AG08396 (cell line): ENCODE data around the gene AHI1.
"Not testable (repeated sequence)": the region's sequence is repeated elsewhere in the genome, so short reads cannot be mapped to it uniquely, and the experiment has no call there.

ENCODE experiments used
- DNase-seq: peaks from one replicate; pipeline ENCODE4 v3.0.0; 2012; ENCODE audit warnings: low spot score, mixed read lengths

Gene AHI1

DNA sequence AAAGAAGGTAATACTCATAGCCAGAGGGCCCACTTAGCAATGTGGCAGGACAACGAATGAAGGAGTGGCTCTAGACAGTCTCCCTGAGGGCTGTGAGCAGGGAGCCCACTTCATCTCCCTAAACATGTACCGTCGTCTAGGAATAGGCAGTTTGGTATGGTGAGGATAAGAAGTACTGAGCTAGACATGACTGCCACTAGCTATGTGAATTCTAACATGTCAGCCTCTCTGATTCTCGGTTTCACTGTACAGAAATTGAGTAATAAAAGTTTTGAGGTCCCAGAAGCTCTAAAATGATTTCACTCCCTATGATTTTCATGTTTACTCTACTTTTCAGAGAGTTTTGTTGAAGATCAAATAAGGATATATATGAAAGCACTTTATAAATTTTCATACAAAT lies 107.1 kb downstream of the AHI1 start:
- DNase-seq: no peak

DNA sequence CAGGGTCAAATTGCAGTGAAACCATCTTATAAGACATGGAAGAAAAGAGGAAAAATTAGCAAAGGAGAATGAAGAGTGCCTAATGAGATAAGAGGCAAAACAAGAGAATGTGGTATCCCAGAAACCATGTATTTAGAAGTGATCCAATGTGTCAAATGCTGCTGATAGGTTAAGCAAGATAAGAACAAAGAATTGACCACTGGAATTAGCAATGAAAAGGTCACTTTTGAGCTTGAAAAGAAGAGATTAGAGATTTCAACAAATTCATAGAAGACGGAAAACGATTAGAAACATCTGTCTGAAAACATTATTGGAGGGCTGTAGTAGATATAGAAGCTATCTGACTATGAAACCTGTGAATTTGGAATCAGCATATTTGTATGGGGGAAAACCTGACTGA lies 112.2 kb downstream of the AHI1 start:
- no peak for DNase-seq

DNA sequence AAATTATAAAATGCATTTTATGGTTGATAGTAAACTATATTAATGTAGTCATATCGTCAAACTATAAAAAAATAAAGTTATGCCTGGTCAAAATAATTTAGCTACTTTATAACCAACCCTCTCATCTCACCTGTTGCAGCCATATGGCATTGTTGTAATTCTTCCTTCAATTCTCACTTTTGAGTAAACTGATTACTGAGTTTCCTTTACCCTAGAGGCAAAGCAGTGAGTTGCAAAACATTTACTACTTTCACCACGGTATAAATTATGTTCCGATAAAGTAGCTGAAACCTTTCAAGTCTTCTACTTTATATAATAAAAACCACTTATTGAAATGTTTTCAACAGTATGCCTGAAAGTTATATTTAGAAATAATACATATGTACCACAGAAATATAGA lies 113.8 kb downstream of the AHI1 start:
- no peak for DNase-seq

DNA sequence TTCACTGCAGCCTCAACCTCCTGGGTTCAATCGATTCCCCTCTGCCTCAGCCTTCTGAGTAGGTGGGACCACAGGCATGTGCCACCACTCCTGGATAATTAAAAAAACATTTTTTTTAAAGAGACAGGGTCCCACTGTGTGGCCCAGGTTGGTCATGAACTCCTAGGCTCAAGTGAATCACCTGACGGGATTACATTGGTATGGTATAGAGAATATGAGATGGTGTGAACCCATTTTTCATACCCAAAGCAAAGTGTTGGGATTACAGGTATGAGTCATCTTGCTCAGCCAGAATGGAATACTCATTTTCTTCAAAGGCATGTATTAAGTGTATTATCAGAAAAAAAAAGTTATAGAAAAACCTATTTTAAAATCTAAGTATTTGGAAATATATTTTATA lies 114.2 kb downstream of the AHI1 start:
- no peak for DNase-seq

DNA sequence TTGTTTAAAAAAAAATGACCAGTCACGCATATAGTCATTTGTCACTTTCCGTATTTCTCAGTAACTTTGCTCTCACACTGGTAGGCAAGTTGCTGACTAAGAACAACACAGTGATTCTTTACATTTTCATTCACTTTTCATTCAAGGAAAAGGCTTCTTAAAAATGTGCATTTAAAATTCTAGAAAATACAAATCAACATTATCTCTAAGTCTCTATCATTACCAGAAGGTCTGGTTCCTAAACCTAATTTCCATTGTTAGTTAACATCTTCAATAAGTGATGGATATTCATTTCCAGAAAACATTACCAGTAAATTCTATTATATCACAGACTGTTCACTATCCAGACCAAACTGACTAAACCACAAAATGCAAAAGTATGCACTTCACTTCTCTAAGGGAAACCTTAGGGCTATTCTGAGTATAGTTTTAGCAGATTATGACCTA lies 115.3 kb downstream of the AHI1 start:
- DNase-seq: no peak

DNA sequence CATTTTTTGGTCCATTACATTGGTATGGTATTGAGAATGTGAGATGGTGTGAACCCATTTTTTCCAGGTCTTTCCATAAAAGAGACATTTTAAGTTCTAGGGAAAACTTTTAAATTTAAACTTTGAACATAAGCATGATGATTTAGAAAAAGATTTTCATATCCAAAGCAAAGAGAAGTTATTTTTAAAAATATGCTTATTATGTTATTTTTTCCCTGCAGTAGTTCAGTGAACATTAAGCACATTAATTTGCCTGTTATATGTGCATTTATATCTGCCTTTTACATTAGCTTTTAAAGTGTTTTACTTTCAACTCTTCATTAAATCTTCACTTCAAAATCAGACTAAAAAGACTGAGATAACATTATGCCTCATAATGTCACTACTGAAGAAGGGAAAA lies 116.7 kb downstream of the AHI1 start:
- no peak for DNase-seq

DNA sequence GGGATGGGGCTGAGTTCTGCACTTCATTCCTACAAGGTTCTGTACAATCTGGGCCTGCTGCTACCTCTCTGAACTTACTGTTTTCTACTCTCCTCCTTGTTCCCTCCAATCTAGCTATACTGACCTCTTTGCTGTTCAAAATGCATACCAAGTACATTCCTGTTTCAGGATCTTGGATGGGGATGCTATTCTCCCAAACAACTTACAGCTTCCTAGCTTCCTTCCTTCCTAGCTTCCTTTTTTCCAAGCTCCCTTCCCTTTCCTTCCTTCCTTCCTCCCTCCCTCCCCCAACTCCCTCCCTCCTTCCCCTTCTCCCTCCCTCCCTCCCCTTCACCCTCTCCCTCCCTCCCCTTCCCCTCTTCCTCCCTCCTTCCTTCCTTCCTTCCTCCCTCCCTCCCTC lies 117.9 kb downstream of the AHI1 start:
- no peak for DNase-seq

DNA sequence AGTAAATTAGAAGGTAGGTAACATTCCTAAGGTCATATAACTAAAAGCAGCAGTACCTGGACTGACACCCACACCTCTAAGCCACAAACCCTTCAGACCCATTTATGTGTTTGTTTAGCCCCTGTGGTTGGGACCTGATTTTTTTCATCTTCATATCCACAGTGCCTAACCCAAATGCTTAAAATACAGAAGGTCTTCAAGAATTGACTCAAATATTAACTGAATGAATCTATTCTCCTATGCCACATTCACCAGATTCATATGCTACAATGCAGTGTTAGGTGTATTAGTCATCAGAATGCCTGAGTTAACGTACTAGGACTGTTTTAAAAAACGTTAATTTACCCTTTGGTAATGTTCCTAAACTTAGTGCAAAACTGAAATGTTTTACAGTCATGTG lies 124.8 kb downstream of the AHI1 start:
- DNase-seq: no peak

DNA sequence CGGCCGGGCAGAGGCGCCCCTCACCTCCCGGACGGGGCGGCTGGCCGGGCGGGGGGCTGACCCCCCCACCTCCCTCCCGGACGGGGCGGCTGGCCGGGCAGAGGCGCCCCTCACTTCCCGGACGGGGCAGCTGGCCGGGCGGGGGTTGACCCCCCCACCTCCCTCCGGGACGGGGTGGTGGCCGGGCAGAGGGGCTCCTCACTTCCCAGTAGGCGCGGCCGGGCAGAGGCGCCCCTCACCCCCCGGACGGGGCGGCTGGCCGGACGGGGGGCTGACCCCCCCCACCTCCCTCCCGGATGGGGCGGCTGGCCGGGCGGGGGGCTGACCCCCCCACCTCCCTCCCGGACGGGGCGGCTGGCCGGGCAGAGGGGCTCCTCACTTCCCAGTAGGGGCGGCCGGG lies 133.9 kb downstream of the AHI1 start:
- not testable (repeated sequence) for DNase-seq

DNA sequence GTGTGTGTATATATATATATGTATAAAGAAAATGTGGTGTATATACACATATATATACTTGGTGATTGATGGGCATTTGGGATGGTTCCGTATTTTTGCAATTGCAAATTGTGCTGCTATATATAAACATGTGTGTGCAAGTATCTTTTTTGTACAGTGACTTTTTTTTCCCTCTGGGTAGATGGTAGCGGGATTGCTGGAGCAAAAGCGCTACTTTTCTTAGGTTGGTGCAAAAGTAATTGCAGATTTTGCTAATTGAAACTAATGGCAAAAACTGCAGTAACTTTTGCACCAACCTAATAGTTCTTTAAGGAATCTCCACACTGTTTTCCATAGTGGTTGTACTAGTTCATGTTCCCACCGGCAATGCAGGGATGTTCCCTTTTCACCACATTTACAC lies 135.4 kb downstream of the AHI1 start:
- no peak for DNase-seq

DNA sequence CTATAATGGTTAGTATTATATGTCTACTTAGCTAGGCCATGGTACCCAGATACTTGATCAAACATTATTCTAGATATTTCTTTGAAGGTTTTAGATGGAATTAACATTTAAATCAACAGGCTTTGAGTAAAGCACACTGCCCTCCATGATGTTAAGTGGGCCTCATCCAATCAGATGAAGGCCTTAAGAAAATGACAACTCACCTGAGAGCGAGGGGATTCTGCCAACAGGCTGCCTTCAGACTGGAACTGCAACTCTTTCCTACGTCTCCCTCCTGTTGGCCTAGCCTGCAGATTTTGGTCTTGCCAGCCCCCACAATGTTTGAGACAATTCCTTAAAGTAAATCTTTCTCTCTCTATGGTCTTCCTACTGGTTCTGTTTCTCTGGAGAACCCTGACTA lies 137.3 kb downstream of the AHI1 start:
- no peak for DNase-seq

DNA sequence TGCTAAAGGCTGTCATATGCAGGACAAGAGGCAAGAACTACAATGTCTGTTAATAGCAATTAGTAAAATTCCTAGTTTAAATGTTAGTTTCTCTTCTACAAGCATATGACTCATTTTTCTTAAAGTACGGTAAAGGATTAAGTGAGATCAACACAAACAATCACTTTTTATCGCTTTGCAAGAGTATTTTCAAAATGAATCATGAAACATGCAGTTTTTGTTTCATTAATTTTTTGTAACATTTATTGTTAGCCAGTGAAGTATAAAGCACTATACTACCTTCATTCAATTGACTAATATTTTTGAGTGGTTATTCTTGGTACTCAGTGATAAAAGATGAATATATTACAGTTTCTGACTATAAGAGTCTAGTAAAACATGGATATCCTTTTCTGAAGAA lies 138.6 kb downstream of the AHI1 start:
- no peak for DNase-seq

DNA sequence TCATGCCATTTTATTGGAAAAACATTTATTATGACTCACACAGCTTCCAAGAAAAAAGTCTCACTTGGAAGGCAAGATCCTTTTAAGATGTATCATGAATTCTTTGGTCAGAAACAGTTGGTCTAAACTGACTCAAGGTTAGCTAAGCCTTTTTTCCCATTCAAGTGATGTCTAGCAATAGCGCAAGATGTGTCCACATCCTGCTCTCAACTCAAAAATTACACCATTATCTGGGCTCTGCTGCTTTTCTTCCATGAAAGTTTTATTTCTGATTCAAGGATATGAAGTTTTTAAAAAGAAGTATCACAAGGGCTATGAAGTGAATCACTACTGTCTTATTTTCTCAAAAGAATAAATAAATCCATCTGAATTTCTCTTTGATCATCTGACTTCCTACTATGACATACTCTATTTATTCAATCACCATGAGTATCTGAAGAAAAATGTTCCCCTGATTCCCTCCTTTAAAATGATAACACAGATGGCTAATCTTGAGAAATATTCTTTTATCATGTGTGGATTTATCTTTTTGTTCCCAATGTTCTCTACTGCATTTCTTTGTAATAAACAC lies 139.2 kb downstream of the AHI1 start:
- DNase-seq: peak; percentile 52

DNA sequence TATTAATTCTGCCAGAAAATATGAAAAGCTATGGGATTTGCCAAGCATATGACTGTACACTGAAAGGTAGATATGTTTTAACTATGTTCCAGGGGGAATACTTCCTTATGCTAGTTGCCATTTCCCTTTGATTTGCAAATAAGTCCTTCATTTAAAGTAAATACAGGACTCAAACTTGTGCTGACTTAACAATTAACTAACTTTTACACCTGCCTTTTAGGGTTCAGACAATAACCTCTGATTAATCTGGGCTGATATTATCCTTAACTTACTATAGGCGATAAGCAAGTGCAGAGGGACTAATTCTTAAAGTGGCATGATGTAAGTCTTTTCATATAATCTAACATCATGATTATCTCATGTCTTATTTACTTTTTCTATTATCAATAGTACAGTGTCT lies 143.1 kb downstream of the AHI1 start:
- DNase-seq: no peak

DNA sequence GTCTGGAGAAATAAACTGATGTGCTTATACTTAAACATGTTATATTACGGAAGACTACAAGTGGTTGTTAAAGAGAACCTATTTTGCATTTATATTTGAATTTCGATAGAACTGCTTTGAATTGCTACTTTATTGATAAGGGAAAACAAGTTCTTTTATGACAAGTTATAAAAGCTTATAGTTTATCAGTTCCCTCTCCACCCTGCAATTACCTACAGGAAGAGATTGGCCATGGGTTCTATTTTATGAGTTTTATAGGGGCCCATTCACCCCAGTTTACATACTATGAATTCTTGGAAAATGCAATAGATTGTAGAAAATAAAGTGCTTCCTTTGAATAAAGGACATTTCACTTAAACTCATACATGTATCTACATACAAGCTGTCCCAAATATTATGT lies 144.4 kb downstream of the AHI1 start:
- no peak for DNase-seq

DNA sequence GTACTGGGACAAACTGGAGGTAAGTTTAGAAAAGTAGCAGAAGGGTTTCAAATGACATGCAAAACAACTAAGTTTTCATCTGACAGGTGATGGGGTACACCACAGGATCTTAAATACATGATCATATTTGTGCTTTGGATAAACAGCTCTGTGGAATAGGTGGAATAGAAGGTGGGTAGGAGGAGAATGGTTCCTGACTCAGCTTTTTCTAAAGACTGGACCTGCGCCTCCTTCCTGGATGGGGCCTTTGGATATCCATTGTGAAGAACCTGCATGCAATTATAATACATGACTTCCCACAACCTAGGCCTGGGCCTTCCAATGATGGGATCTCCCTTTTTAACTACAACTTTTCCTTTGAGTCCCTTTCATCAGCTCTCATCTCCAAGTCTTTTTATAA lies 145.9 kb downstream of the AHI1 start:
- no peak for DNase-seq

DNA sequence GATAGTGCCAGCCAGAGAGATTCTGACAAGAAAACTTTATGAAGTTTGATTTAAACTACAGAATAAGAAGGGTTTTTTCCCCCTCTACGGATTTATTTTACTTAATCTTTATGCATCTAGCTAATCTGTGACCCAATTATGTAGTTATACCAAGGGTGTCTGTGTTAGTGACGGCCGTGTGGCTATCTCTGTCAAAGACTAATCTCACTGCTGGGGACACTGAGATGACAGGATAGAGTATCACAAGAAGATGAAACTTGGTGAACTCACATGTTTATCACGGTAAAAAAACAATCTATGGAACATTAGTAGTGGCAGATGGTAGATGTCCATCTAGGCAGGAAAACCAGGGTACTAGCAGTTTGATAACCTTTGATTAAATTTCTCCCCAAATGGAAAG lies 149.7 kb downstream of the AHI1 start:
- DNase-seq: no peak

DNA sequence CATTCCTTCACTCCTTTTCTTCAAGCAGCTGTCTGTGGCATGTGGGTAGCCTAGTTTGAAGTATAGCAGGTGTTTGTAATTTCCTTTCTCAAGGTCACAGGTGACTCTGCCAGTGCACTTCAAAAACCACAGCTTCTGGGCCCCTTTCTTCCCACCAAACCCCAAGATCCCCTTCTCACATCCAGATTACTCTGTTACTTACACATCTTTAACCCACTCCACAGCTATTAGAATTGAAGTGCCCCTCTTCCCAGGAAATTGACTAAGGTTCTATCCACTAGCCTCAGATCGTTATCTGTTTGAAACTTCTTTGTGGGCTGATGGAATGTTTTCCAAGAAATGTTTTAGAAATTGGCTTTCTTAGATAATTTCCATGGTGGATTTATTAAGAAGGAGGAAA lies 150.8 kb downstream of the AHI1 start:
- DNase-seq: no peak

DNA sequence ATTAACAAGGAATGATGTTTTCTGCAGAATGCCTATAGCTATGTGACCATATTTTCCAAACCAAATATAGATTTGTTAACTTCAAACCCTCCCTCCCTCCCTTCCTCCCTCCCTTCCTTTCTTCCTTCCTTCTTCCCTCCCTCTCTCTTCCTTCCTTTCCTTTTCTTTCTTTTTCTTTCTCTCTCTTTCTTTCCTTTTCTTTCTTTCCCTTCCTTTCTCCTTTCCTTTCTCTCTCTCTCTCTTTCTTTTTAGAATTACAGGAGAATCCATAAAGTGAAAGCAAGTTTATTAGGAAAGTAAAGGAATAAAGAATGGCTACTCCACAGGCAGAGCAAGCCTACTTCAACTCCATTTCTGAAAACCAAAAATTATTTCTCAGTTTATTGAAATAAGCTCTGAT lies 153.0 kb downstream of the AHI1 start:
- DNase-seq: no peak

DNA sequence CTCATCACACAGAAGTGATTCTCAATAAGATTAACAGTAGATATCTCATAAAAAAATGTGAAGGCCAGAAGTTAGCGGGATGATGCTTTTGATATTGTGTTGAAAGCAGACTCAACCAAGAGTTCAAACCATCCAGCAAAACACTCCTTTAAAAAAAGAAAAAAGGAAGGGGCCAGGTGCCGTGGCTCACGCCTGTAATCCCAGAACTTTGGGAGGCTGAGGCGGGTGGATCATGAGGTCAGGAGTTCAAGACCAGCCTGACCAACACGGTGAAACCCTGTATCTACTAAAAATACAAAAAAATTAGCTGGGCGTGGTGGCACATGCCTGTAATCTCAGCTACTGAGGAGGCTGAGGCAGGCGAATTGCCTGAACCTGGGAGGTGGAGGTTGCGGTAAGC lies 157.6 kb downstream of the AHI1 start:
- DNase-seq: not testable (repeated sequence)

DNA sequence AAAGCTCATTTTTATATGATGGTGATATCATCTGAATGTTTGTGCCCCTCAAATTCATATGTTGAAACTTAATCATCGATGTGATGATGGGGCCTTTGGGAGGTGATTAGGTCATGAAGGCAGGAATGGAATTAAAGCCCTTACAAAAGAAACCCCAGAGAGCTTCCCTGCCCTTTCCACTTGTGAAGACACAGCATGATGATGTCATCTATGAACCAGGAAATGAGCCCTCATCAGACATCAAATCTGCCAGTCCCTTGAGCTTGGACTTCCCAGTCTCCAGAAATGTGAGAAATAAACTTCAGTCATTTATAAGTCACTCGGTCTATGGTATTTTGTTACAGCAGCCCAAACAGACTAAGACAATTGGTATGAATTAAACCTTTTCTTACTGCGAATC lies 163.4 kb downstream of the AHI1 start:
- no peak for DNase-seq

DNA sequence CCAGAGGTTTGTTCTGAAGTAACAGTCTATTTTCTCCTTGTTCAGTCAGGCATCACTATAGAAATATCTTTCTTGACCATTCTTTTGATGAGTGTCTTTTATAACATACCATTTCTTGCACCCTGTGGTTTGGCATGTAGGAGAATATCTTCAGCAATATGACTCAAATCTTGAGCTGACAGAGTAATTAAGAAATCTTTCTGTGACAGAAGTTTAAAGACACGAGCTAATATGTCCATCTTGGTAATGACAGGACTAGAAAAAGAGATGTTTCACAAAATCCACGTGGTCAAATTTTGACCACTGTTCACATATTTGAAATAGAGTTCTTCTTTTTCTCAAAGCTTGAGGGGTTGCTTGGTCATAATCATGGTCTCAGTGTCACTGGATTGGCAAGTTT lies 166.5 kb downstream of the AHI1 start:
- no peak for DNase-seq

DNA sequence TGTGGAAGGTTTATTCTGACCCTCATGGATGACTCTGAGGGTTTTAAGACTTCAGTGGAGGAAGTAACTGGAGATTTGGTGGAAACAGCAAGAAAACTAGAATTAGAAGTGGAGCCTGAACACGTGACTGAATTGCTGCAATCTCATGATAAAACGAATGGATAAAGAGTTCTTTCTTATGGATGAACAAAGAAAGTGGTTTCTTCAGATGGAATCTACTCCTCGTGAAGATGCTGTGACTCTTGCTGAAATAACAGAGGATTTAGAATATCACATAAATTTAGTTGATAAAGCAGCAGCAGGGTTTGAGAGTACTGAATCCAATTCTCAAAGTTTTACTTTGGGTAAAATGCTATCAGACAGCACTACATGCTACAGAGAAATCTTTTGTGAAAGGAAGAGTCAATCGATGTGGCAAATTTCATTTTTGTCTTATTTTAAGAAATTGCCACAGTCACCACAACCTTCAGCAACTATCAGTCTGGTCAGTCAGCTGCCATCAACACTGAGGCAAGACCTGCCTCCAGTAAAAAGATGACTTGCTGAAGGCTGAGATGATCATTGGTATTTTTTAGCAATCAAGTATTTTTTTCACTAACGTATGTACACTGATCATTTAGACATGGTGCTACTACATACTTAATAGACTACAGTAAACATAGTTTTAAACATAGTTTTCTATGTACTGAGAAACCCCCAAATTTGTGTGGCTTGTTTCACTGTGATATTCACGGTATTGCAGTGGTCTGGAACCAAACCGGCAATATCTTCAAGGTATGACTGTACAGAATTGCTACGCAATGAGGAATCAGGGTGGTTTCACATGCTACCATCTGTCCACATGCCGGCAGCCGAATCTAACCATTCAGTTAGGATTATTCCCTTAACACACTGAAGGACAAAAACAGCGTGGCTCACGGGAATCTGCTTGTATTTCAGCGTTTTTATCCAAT lies 167.4 kb downstream of the AHI1 start:
- DNase-seq: no peak

DNA sequence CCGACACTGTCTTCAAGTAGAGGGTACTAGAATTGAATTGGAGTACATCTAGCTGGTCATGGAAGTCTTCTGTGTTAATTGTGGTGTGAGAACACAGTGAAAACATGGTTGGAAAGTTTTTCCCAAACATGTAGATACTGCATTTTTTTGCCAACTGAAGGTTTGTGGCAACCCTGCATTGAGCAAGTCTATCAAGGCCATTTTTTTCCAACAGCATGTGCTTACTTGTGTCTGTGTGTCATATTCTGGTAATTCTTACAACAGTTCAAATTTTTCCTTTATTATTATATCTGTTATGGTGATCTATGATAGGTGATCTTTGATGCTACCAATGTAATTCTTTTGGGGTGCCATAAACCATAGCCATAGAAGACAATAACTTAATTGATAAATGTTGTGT lies 169.4 kb downstream of the AHI1 start:
- no peak for DNase-seq
